Measurements from ENCODE around the gene TRIO.

DNA sequence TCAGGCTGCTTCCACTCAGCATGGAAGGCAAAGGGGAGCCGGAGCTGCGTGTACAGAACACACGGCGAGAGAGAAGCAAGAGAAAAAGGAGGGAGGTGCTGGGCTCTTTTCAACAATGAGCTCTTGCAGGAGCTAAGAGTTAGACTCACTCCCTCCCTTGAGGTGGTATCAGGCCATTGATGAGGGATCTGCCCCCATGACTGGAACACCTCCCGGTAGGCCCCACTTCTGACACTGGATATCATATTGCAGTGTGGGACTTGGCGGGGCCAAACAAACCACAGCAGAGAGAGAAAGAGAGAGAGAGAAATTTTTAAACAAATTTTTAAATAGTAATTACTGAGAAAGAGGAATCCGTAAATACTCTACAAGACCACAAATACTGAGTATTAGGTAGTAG, 182.2 kb downstream of the TRIO start:
- TF ChIP-seq, protein P1, sequence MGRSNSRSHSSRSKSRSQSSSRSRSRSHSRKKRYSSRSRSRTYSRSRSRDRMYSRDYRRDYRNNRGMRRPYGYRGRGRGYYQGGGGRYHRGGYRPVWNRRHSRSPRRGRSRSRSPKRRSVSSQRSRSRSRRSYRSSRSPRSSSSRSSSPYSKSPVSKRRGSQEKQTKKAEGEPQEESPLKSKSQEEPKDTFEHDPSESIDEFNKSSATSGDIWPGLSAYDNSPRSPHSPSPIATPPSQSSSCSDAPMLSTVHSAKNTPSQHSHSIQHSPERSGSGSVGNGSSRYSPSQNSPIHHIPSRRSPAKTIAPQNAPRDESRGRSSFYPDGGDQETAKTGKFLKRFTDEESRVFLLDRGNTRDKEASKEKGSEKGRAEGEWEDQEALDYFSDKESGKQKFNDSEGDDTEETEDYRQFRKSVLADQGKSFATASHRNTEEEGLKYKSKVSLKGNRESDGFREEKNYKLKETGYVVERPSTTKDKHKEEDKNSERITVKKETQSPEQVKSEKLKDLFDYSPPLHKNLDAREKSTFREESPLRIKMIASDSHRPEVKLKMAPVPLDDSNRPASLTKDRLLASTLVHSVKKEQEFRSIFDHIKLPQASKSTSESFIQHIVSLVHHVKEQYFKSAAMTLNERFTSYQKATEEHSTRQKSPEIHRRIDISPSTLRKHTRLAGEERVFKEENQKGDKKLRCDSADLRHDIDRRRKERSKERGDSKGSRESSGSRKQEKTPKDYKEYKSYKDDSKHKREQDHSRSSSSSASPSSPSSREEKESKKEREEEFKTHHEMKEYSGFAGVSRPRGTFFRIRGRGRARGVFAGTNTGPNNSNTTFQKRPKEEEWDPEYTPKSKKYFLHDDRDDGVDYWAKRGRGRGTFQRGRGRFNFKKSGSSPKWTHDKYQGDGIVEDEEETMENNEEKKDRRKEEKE (IDR thresholded peaks at IDR 0.05), result no peak
- TF ChIP-seq EP300 (IDR thresholded peaks at IDR 0.05; ENCODE audit: borderline replicate concordance in 1 of 2, control insufficient read depth in 1 of 2, low read depth in 2 of 2, low read length in 2 of 2) (no peak), EZH2 (IDR thresholded peaks at IDR 0.05; ENCODE audit: borderline replicate concordance, control insufficient read depth, low read depth, low read length) (no peak), POLR2A (IDR thresholded peaks at IDR 0.05; ENCODE audit: low read depth, low read length) (no peak), RFX5 (IDR thresholded peaks at IDR 0.05; ENCODE audit: low read depth, low read length) (no peak)
- TF ChIP-seq, protein P2, sequence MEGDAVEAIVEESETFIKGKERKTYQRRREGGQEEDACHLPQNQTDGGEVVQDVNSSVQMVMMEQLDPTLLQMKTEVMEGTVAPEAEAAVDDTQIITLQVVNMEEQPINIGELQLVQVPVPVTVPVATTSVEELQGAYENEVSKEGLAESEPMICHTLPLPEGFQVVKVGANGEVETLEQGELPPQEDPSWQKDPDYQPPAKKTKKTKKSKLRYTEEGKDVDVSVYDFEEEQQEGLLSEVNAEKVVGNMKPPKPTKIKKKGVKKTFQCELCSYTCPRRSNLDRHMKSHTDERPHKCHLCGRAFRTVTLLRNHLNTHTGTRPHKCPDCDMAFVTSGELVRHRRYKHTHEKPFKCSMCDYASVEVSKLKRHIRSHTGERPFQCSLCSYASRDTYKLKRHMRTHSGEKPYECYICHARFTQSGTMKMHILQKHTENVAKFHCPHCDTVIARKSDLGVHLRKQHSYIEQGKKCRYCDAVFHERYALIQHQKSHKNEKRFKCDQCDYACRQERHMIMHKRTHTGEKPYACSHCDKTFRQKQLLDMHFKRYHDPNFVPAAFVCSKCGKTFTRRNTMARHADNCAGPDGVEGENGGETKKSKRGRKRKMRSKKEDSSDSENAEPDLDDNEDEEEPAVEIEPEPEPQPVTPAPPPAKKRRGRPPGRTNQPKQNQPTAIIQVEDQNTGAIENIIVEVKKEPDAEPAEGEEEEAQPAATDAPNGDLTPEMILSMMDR (IDR thresholded peaks at IDR 0.05 in 2 of 3, conservative IDR thresholded peaks at IDR 0.05 in 1 of 3; ENCODE audit: control insufficient read depth in 2 of 3, extremely low read depth in 1 of 3, insufficient read depth in 1 of 3, low read depth in 3 of 3, low read length in 3 of 3), result no peak
